GM12864 (cell line): ENCODE results near the gene ROBO4.

Source experiments
- DNase-seq: peaks from one replicate; pipeline ENCODE4 v3.0.0-alpha.2; 2011; ENCODE audit warnings: low read depth
- H3K4me3 ChIP-seq: 2 replicates; pipeline ENCODE4 v1.5.1; 2011; ENCODE audit warnings: mild to moderate bottlenecking, low read depth, low read length, control low read depth
- TF ChIP-seq, protein P1 (sequence below): IDR thresholded peaks from 2 replicates; pipeline ENCODE4 v1.5.1; 2011; ENCODE audit warnings: low read depth, mild to moderate bottlenecking, moderate library complexity, low read length, control low read depth, inconsistent platforms; ENCODE audit errors: missing control alignments

ROBO4 gene

DNA sequence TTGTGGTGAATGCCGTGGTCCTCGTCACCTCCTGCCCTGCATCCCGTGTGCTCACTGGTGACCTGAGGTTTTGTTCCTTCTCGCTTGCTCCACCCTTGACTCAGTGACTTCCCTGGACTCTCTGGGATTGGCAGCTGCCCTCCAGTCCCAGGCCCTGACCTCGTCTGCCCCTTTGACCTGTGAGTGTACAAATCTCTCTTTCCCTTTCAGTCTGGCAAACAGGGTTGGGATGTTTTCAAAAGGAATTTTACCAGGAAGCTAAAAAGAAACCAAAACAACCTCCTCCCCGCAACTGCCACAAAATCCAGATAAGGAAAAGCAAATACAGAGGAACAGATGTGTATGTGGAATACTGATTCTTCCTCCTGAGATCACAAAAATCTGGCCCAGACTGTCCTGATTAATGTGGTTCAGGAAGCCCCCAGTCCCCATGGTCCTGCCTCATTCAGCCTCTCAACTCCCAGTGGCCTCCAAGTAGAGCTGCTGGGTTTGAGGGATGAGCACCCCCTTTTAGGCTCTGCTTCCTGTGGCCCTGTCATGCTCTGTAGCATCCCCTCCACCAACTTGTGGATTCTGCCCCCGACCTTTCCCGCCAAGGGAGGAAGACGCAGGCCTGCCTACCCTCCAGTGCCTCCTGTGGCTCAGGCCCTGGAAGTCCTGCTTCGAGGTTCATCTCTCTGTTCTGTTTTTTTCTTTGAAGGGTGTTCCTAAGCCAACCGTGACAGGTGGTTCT, 15.2 kb downstream of the ROBO4 start:
- H3K4me3 ChIP-seq = no peak overlapping the region
- TF ChIP-seq, protein P1, sequence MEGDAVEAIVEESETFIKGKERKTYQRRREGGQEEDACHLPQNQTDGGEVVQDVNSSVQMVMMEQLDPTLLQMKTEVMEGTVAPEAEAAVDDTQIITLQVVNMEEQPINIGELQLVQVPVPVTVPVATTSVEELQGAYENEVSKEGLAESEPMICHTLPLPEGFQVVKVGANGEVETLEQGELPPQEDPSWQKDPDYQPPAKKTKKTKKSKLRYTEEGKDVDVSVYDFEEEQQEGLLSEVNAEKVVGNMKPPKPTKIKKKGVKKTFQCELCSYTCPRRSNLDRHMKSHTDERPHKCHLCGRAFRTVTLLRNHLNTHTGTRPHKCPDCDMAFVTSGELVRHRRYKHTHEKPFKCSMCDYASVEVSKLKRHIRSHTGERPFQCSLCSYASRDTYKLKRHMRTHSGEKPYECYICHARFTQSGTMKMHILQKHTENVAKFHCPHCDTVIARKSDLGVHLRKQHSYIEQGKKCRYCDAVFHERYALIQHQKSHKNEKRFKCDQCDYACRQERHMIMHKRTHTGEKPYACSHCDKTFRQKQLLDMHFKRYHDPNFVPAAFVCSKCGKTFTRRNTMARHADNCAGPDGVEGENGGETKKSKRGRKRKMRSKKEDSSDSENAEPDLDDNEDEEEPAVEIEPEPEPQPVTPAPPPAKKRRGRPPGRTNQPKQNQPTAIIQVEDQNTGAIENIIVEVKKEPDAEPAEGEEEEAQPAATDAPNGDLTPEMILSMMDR = no peak
- no peak for DNase-seq

- DNase-seq = no peak
- H3K4me3 ChIP-seq = no peak overlapping the region
- TF ChIP-seq, protein P1 = no peak
Measured at GRCh38 chr11:124880958-124881357, 16.7 kb downstream of the ROBO4 start.

DNA sequence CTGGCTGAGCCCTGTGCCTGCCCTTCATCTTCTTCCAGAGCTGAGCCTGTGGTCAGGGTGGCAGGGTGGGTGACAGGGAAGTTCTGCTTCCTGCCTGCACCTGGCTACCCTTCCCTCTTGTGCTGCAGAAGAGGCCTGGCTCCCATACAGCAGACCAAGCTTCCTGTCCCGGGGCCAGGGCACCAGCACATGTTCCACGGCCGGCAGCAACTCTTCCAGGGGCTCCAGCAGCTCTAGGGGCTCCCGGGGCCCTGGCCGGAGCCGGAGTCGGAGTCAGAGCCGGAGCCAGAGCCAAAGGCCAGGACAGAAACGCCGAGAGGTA, 17.4 kb downstream of the ROBO4 start:
- TF ChIP-seq, protein P1 = no peak

DNA sequence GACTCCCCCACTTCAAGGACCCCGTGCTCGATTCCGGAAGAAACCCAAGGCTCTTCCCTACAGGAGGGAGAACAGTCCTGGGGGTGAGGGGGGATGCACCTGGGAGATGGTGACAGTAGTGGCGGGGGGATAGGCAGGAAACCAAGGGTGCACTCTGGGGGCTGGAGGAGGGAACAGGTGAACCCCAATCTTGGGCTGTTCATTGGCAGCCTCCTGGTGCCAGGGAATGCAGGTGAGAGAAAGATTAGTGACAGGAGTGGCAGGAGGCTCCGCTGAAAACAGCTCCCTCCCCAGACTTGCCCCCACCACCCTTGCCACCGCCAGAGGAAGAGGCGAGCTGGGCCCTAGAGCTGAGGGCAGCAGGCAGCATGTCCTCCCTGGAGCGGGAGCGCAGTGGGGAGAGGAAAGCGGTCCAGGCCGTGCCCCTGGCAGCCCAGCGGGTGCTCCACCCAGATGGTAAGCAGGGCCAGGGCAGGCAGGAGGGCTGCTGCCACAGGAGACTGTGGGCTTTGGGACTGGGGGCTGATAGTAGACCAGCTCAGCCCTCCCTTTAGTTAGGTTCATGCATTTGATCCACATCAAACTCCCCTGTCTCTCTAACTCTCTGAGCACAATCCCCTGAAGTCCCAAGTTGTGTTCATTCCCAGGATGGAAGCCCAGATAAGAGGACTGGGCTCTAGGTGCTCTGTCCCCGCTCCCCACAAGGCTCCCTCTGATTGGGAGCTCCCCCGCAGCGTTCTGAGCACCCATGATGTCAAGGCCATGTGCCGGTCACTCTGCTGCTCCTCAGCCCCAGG, 18.0 kb downstream of the ROBO4 start:
- TF ChIP-seq, protein P1 = no peak
- H3K4me3 ChIP-seq = no peak overlapping the region
- DNase-seq = no peak

More for the DNA sequence above, 17.4 kb downstream of the ROBO4 start:
- DNase-seq = no peak
- H3K4me3 ChIP-seq = no peak overlapping the region

GRCh38 chr11:124878759-124879492, 18.7 kb downstream of the ROBO4 start:
- TF ChIP-seq, protein P1 = no peak
- H3K4me3 ChIP-seq = no peak overlapping the region
- DNase-seq = no peak

DNA sequence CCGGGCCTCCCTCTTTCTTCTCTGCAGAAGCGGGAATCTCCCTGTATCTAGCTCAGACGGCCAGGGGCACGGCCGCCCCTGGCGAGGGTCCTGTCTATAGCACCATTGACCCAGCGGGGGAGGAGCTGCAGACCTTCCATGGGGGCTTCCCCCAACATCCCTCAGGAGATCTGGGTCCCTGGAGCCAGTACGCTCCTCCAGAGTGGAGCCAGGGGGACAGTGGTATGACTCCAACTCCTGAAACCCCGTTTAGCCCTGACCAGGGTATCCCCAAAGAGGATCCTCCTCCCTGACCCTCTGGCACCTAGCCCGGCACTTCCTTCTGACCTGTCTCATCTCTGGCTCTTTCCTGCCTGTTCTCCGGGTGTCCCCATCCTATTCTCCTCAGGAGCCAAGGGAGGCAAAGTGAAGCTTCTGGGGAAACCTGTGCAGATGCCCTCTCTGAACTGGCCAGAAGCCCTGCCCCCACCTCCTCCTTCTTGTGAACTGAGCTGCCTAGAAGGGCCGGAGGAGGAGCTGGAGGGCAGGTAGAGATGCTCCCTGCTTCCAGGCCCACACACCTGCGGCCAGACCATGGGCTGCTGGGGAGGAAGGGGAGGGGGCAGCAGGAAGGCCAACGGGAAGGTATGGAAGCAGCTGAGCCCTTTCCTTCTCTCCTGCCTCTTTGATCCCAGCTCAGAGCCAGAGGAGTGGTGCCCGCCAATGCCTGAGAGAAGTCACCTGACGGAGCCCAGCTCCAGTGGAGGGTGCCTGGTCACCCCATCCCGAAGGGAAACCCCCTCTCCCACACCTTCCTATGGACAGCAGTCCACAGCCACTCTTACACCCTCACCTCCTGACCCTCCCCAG, 19.5 kb downstream of the ROBO4 start:
- H3K4me3 ChIP-seq = no peak overlapping the region
- TF ChIP-seq, protein P1 = no peak
- no peak for DNase-seq
